ENCODE results near the gene LRRC45. TPM values are rescaled to one million over a fixed set of nuclear protein-coding genes. Genes with fewer than 3 reads are reported as not detected.

Gene LRRC45
- total RNA-seq, 1 experiment from 2014 or later: 21.3 TPM

- peak overlapping the region; percentile 98 for H3K4me3 ChIP-seq
- DNase-seq: no peak
- peaks cover 19% of the 10 kb centered on the region for H3K36me3 ChIP-seq
- peaks cover 4% of the 10 kb centered on the region; the same call in 1 of the 2 replicates for H3K4me1 ChIP-seq
- H3K27ac ChIP-seq: no peak overlapping the region
- no peaks in the 10 kb centered on the region for H3K9me3 ChIP-seq (replicated peaks)
- no peaks in the 10 kb centered on the region for H3K27me3 ChIP-seq
Measured at GRCh38 chr17:82050761-82051641, 27.9 kb downstream of the LRRC45 start.

- DNase-seq: peak; percentile 83 to 86
- no peaks in the 10 kb centered on the region for H3K27me3 ChIP-seq
- H3K27ac ChIP-seq: no peak within 1 kb of the TSS
- peaks cover 29% of the 10 kb centered on the region for H3K36me3 ChIP-seq
- peak within 1 kb of the TSS; percentile 98 for H3K4me3 ChIP-seq
- H3K9me3 ChIP-seq (replicated peaks): no peaks in the 10 kb centered on the region
- peaks cover 4% of the 10 kb centered on the region; the same call in 1 of the 2 replicates for H3K4me1 ChIP-seq
Measured at GRCh38 chr17:82051776-82052637, 28.9 kb downstream of the LRRC45 start, which contains the start of the genes GPS1 and RFNG. Gene GPS1 (plus strand): TSS chr17:82051898. CDS start chr17:82051932, 34 bp downstream. Gene RFNG (minus strand): TSS chr17:82051811. CDS start chr17:82051766, 45 bp downstream.

GRCh38 chr17:82052638-82053059, 29.5 kb downstream of the LRRC45 start:
- H3K4me3 ChIP-seq: peak overlapping the region; percentile 98
- peaks cover 4% of the 10 kb centered on the region; the same call in 1 of the 2 replicates for H3K4me1 ChIP-seq
- no peak overlapping the region for H3K27ac ChIP-seq
- no peaks in the 10 kb centered on the region for H3K27me3 ChIP-seq
- peaks cover 36% of the 10 kb centered on the region for H3K36me3 ChIP-seq
- DNase-seq: no peak
- no peaks in the 10 kb centered on the region for H3K9me3 ChIP-seq (replicated peaks)

- DNase-seq: no peak
- no peak overlapping the region for H3K27ac ChIP-seq
- no peaks in the 10 kb centered on the region for H3K9me3 ChIP-seq (replicated peaks)
- peak overlapping the region; percentile 98; the same call in 1 of the 2 replicates for H3K4me3 ChIP-seq
- H3K27me3 ChIP-seq: no peaks in the 10 kb centered on the region
- H3K4me1 ChIP-seq: peaks cover 4% of the 10 kb centered on the region; the same call in 1 of the 2 replicates
- H3K36me3 ChIP-seq: peaks cover 41% of the 10 kb centered on the region
Measured at GRCh38 chr17:82053130-82053529, 30.0 kb downstream of the LRRC45 start.

- Histone ChIP-seq H3K36me3 (peaks cover 45% of the 10 kb centered on the region), H3K9me3 (replicated peaks) (no peaks in the 10 kb centered on the region), H3K4me3 (no peak overlapping the region), H3K27me3 (no peaks in the 10 kb centered on the region), H3K4me1 (peaks cover 4% of the 10 kb centered on the region; the same call in 1 of the 2 replicates), H3K27ac (no peak overlapping the region)
- no peak for DNase-seq
Measured at GRCh38 chr17:82053556-82054263, 30.6 kb downstream of the LRRC45 start.

GRCh38 chr17:82054351-82055022, 31.4 kb downstream of the LRRC45 start:
- Histone ChIP-seq H3K27me3 (no peaks in the 10 kb centered on the region), H3K4me3 (no peak overlapping the region), H3K27ac (no peak overlapping the region), H3K4me1 (peaks cover 4% of the 10 kb centered on the region; the same call in 1 of the 2 replicates), H3K9me3 (replicated peaks) (no peaks in the 10 kb centered on the region), H3K36me3 (peaks cover 48% of the 10 kb centered on the region)
- DNase-seq: no peak

GRCh38 chr17:82055023-82055964, 32.2 kb downstream of the LRRC45 start:
- Histone ChIP-seq H3K36me3 (peaks cover 48% of the 10 kb centered on the region), H3K27me3 (no peaks in the 10 kb centered on the region), H3K4me1 (peaks cover 8% of the 10 kb centered on the region; the same call in 1 of the 2 replicates), H3K27ac (no peak overlapping the region), H3K9me3 (replicated peaks) (no peaks in the 10 kb centered on the region), H3K4me3 (no peak overlapping the region)
- DNase-seq: no peak

GRCh38 chr17:82055965-82056728, 33.0 kb downstream of the LRRC45 start:
- H3K27me3 ChIP-seq: no peaks in the 10 kb centered on the region
- no peak overlapping the region for H3K4me3 ChIP-seq
- peaks cover 8% of the 10 kb centered on the region; the same call in 1 of the 2 replicates for H3K4me1 ChIP-seq
- H3K36me3 ChIP-seq: peaks cover 55% of the 10 kb centered on the region
- no peaks in the 10 kb centered on the region for H3K9me3 ChIP-seq (replicated peaks)
- DNase-seq: no peak
- H3K27ac ChIP-seq: no peak overlapping the region

- Histone ChIP-seq H3K27me3 (no peaks in the 10 kb centered on the region), H3K4me1 (peaks cover 8% of the 10 kb centered on the region; the same call in 1 of the 2 replicates), H3K27ac (no peak overlapping the region), H3K36me3 (peaks cover 59% of the 10 kb centered on the region), H3K9me3 (replicated peaks) (no peaks in the 10 kb centered on the region), H3K4me3 (no peak overlapping the region)
- DNase-seq: no peak
Measured at GRCh38 chr17:82056729-82057621, 33.9 kb downstream of the LRRC45 start.

- H3K27ac ChIP-seq: no peak overlapping the region
- no peaks in the 10 kb centered on the region for H3K27me3 ChIP-seq
- H3K36me3 ChIP-seq: peaks cover 67% of the 10 kb centered on the region
- H3K4me1 ChIP-seq: 0 out of 2 replicates have a peak, but pooled peaks cover 3% of the 10 kb centered on the region
- no peak for DNase-seq
- no peaks in the 10 kb centered on the region for H3K9me3 ChIP-seq (replicated peaks)
- H3K4me3 ChIP-seq: no peak overlapping the region
Measured at GRCh38 chr17:82058230-82058854, 35.2 kb downstream of the LRRC45 start.

- peaks cover 66% of the 10 kb centered on the region for H3K36me3 ChIP-seq
- no peak for DNase-seq
- no peak overlapping the region for H3K27ac ChIP-seq
Measured at GRCh38 chr17:82058855-82059249, 35.7 kb downstream of the LRRC45 start.

More at GRCh38 chr17:82058855-82059249, 35.7 kb downstream of the LRRC45 start:
- no peaks in the 10 kb centered on the region for H3K9me3 ChIP-seq (replicated peaks)
- no peak overlapping the region for H3K4me3 ChIP-seq
- 0 out of 2 replicates have a peak, but pooled peaks cover 3% of the 10 kb centered on the region for H3K4me1 ChIP-seq
- no peaks in the 10 kb centered on the region for H3K27me3 ChIP-seq
